ENCODE measurements around the gene DAPK1.

- no peak for TF ChIP-seq CTCF (IDR thresholded peaks at IDR 0.05; ENCODE audit: low read depth, low read length, poor library complexity, severe bottlenecking)
- no peak for TF ChIP-seq EZH2phosphoT487 (IDR thresholded peaks at IDR 0.05; ENCODE audit: borderline replicate concordance, low read length)
Measured at GRCh38 chr9:87618226-87618625, 120.6 kb downstream of the DAPK1 start.
